ENCODE results near the gene FSIP1. TPM values are rescaled to one million over a fixed set of nuclear protein-coding genes. Genes with fewer than 3 reads are reported as not detected.

The FSIP1 gene
- polyA plus RNA-seq, 3 donors, result 0.10 to 0.48 (median 0.21) TPM

DNA sequence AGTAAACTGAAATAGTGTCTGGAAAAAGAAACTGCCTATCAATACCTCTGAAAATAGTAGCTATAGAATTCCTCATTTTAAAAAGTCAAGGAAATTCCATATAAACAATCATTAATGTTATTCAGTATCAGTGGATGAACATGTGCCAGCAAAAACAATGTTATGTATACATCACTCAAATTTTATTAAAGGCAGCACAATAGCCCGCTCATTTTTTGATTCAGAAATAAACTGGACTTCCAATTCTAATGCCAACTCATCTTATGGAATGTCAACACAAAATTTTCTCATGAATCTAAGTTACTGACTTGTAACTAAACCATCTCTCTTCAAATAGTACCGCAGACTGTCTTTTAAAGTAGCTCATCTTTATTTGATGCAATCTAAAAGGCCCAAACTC lies 182.8 kb downstream of the FSIP1 start:
- Mint-ChIP-seq H3K27me3 (ENCODE audit: low read depth in 3 of 3) (peaks cover 0 to 2% (median 0%) of the 10 kb centered on the region in 3 donors), H3K27ac (no peak overlapping the region), H3K4me3 (no peak overlapping the region), H3K4me1 (no peaks in the 10 kb centered on the region), H3K36me3 (peaks cover 17 to 24% of the 10 kb centered on the region in 2 donors), H3K9me3 (no peaks in the 10 kb centered on the region)
- Histone ChIP-seq H3K4me2 (replicated peaks; ENCODE audit: extremely low read depth, low read length, poor library complexity, severe bottlenecking) (no peak overlapping the region), H3K9me3 (replicated peaks in 1 of 2; ENCODE audit: control insufficient read depth in 1 of 2, insufficient read depth in 1 of 2, low read length in 2 of 2) (no peaks in the 10 kb centered on the region), H4K20me1 (ENCODE audit: insufficient read depth, low read length) (no peaks in the 10 kb centered on the region), H3K27ac (ENCODE audit: low read depth in 1 of 2, low read length in 2 of 2) (no peak overlapping the region), H3K27me3 (ENCODE audit: control insufficient read depth in 2 of 2, insufficient read depth in 2 of 2, low read length in 2 of 2) (no peaks in the 10 kb centered on the region), H3K36me3 (replicated peaks in 1 of 2; ENCODE audit: control insufficient read depth in 1 of 2, insufficient read depth in 2 of 2, low read length in 2 of 2) (peaks cover 8 to 14% of the 10 kb centered on the region in 2 donors), H3K4me3 (replicated peaks in 1 of 3; ENCODE audit: low read depth in 2 of 3, low read length in 3 of 3) (no peak overlapping the region), H3K9ac (ENCODE audit: insufficient read depth, low read length, poor library complexity, severe bottlenecking) (no peak overlapping the region), H3K4me1 (ENCODE audit: control insufficient read depth in 1 of 2, insufficient read depth in 2 of 2, low read length in 2 of 2) (no peaks in the 10 kb centered on the region), H2AFZ (ENCODE audit: insufficient read depth, low read depth, low read length, poor library complexity, severe bottlenecking) (no peak overlapping the region), H3K79me2 (ENCODE audit: insufficient read depth, low read length) (no peaks in the 10 kb centered on the region)
- intact Hi-C loops (cut with micrococcal nuclease), result no loop called here
- WGBS (ENCODE audit: insufficient coverage), result 100% methylated on average over 1 of the region's 2 CpGs
- TF ChIP-seq, protein P1, sequence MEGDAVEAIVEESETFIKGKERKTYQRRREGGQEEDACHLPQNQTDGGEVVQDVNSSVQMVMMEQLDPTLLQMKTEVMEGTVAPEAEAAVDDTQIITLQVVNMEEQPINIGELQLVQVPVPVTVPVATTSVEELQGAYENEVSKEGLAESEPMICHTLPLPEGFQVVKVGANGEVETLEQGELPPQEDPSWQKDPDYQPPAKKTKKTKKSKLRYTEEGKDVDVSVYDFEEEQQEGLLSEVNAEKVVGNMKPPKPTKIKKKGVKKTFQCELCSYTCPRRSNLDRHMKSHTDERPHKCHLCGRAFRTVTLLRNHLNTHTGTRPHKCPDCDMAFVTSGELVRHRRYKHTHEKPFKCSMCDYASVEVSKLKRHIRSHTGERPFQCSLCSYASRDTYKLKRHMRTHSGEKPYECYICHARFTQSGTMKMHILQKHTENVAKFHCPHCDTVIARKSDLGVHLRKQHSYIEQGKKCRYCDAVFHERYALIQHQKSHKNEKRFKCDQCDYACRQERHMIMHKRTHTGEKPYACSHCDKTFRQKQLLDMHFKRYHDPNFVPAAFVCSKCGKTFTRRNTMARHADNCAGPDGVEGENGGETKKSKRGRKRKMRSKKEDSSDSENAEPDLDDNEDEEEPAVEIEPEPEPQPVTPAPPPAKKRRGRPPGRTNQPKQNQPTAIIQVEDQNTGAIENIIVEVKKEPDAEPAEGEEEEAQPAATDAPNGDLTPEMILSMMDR (IDR thresholded peaks at IDR 0.05), result no peak
- DNase-seq, result no peak

DNA sequence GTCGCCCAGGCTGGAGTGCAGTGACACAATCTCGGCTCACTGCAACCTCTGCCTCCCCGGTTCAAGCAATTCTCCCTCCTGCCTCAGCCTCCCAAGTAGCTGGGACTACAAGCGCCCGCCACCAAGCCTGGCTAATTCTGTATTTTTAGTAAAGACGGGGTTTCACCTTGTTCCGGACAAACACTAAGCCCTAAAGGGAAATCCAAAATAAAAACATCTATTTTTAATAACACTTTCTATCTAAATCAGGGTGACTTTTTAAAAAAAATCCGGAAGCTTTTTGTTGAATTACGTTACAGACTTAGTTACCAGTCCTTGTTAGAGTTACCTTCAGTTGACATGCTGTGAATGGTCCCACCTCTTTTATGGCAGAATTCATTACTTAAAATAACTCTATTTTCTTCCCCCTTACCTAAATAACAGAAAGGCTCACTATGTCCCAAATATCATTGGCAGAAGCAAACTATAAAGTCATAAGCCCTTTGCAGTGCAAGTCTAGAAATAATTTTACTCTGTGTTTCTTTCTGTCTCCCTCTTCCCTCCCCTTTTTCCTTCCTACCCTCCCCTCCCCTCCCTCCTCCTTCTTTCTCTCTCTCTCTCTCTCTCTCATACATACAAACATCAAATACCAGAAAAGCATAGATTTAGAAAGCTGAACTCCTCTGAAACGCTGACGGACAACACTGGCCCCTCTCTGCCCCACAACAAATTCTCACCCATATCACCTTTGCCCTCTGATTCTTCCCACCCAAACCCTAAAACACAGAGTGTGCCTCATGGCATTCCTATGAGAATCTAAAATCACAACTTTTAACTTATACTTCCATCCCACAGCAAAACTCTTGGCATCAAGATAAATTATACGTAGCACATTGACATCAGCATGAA lies 183.4 kb downstream of the FSIP1 start:
- WGBS (ENCODE audit: insufficient coverage), result 97% methylated on average over 6 of the region's 12 CpGs
- H3K27ac ChIP-seq (ENCODE audit: low read depth in 1 of 2, low read length in 2 of 2), result no peak overlapping the region
- H3K79me2 ChIP-seq (ENCODE audit: insufficient read depth, low read length), result no peaks in the 10 kb centered on the region
- no peaks in the 10 kb centered on the region for H3K4me1 Mint-ChIP-seq
- no peaks in the 10 kb centered on the region for H4K20me1 ChIP-seq (ENCODE audit: insufficient read depth, low read length)
- H3K4me2 ChIP-seq (replicated peaks; ENCODE audit: extremely low read depth, low read length, poor library complexity, severe bottlenecking), result no peak overlapping the region
- peaks cover 23 to 29% of the 10 kb centered on the region in 2 donors for H3K36me3 Mint-ChIP-seq
- H3K9me3 Mint-ChIP-seq, result no peaks in the 10 kb centered on the region
- peaks cover 0 to 2% (median 0%) of the 10 kb centered on the region in 3 donors for H3K27me3 Mint-ChIP-seq (ENCODE audit: low read depth in 3 of 3)
- no peak for DNase-seq
- no peak overlapping the region for H3K4me3 Mint-ChIP-seq
- peaks cover 11 to 21% of the 10 kb centered on the region in 2 donors for H3K36me3 ChIP-seq (replicated peaks in 1 of 2; ENCODE audit: control insufficient read depth in 1 of 2, insufficient read depth in 2 of 2, low read length in 2 of 2)
- no peak overlapping the region for H3K9ac ChIP-seq (ENCODE audit: insufficient read depth, low read length, poor library complexity, severe bottlenecking)
- H3K9me3 ChIP-seq (replicated peaks in 1 of 2; ENCODE audit: control insufficient read depth in 1 of 2, insufficient read depth in 1 of 2, low read length in 2 of 2), result no peaks in the 10 kb centered on the region
- intact Hi-C loops (cut with micrococcal nuclease), result no loop called here
- H3K27ac Mint-ChIP-seq, result peak overlapping the region in 1 of 7 donors; percentile 65
- H3K4me1 ChIP-seq (ENCODE audit: control insufficient read depth in 1 of 2, insufficient read depth in 2 of 2, low read length in 2 of 2), result no peaks in the 10 kb centered on the region
- no peak overlapping the region for H3K4me3 ChIP-seq (replicated peaks in 1 of 3; ENCODE audit: low read depth in 2 of 3, low read length in 3 of 3)
- no peak overlapping the region for H2AFZ ChIP-seq (ENCODE audit: insufficient read depth, low read depth, low read length, poor library complexity, severe bottlenecking)
- TF ChIP-seq, protein P1 (IDR thresholded peaks at IDR 0.05), result no peak
- H3K27me3 ChIP-seq (ENCODE audit: control insufficient read depth in 2 of 2, insufficient read depth in 2 of 2, low read length in 2 of 2), result no peaks in the 10 kb centered on the region

All from CD14-positive monocyte (primary cell).